Hepatocyte (in vitro differentiated cells): Measurements from ENCODE around the gene PLA2G3. TPM values are rescaled to one million over a fixed set of nuclear protein-coding genes. Genes with fewer than 3 reads are reported as not detected.

Source experiments
- DNase-seq: peaks from one replicate; pipeline ENCODE4 v3.0.0-alpha.2; 2016; ENCODE audit warnings: low spot score
- H2AFZ ChIP-seq: fragments of 200-600 bp; sonication (generic); 2 replicates; pipeline ENCODE4 v1.6.0; 2016; ENCODE audit warnings: antibody characterized with exemption, mild to moderate bottlenecking
- H3K27ac ChIP-seq: fragments of 200-600 bp; sonication (generic); 2 replicates; pipeline ENCODE4 v1.5.1; 2016; ENCODE audit warnings: mild to moderate bottlenecking
- H3K27me3 ChIP-seq: fragments of 200-600 bp; sonication (generic); 2 replicates; pipeline ENCODE4 v1.6.1; 2016
- H3K36me3 ChIP-seq: fragments of 200-600 bp; sonication (generic); replicated peaks from 2 replicates; pipeline ENCODE4 v1.5.1; 2016; ENCODE audit warnings: low read depth; ENCODE audit not compliant: insufficient read depth
- H3K4me1 ChIP-seq: fragments of 200-600 bp; sonication (generic); 2 replicates; pipeline ENCODE4 v1.5.1; 2016; ENCODE audit warnings: mild to moderate bottlenecking, moderate library complexity; ENCODE audit not compliant: insufficient read depth
- H3K4me2 ChIP-seq: fragments of 200-600 bp; sonication (generic); 2 replicates; pipeline ENCODE4 v1.6.0; 2016
- H3K4me3 ChIP-seq: fragments of 200-600 bp; sonication (generic); 2 replicates; pipeline ENCODE4 v1.5.1; 2016; ENCODE audit warnings: mild to moderate bottlenecking
- H3K79me2 ChIP-seq: fragments of 200-600 bp; sonication (generic); 2 replicates; pipeline ENCODE4 v1.6.0; 2017; ENCODE audit warnings: mild to moderate bottlenecking
- H3K9me2 ChIP-seq: fragments of 200-600 bp; sonication (generic); replicated peaks from 2 replicates; pipeline ENCODE4 v1.6.0; 2017; ENCODE audit warnings: mild to moderate bottlenecking; ENCODE audit not compliant: insufficient read depth
- H3K9me3 ChIP-seq: fragments of 200-600 bp; sonication (generic); 2 replicates; pipeline ENCODE4 v1.5.1; 2016; ENCODE audit warnings: low read depth, mild to moderate bottlenecking
- H4K20me1 ChIP-seq: fragments of 200-600 bp; sonication (generic); 2 replicates; pipeline ENCODE4 v1.6.0; 2016; ENCODE audit warnings: mild to moderate bottlenecking; ENCODE audit not compliant: insufficient read depth, poor library complexity, severe bottlenecking
- EZH2 ChIP-seq: fragments of 200-600 bp; sonication (generic); IDR thresholded peaks from 2 replicates; pipeline ENCODE4 v1.6.1; 2016; ENCODE audit warnings: antibody characterized with exemption, mild to moderate bottlenecking, borderline replicate concordance
- EZH2phosphoT487 ChIP-seq: fragments of 200-600 bp; sonication (generic); IDR thresholded peaks from one replicate; pipeline ENCODE4 v1.6.1; 2018; ENCODE audit warnings: antibody characterized with exemption, mild to moderate bottlenecking, low read depth, moderate library complexity; ENCODE audit not compliant: unreplicated experiment, severe bottlenecking
- WGBS: methylation state at CpG from one replicate; pipeline ENCODE4 v1.1.6; 2016; ENCODE audit warnings: low lambda C conversion rate; ENCODE audit errors: missing lambda C conversion rate; 5-methylcytosine and 5-hydroxymethylcytosine counted together
- polyA plus RNA-seq: library from polyadenylated mRNA; unstranded; fragments of >200 nt; fragmentation: Nextera tagmentation; extraction: Ambion mirVana; gene quantifications from 2 replicates; pipeline ENCODE4 v1.2.1, GENCODE V29; 2016
- total RNA-seq: library from RNA; depleted of rRNA; stranded (reverse); fragments of >200 nt; gene quantifications from 2 replicates; pipeline ENCODE4 v1.2.3, GENCODE V29; 2014
- TF ChIP-seq, protein P1 (sequence below): fragments of 200-600 bp; sonication (generic); IDR thresholded peaks from 2 replicates; pipeline ENCODE4 v1.5.1; 2016; ENCODE audit warnings: antibody characterized with exemption, mild to moderate bottlenecking; ENCODE audit not compliant: poor library complexity

The PLA2G3 gene
- total and polyA plus RNA-seq, 2 experiments from 2014 or later = 0.10 to 0.52 TPM

DNA sequence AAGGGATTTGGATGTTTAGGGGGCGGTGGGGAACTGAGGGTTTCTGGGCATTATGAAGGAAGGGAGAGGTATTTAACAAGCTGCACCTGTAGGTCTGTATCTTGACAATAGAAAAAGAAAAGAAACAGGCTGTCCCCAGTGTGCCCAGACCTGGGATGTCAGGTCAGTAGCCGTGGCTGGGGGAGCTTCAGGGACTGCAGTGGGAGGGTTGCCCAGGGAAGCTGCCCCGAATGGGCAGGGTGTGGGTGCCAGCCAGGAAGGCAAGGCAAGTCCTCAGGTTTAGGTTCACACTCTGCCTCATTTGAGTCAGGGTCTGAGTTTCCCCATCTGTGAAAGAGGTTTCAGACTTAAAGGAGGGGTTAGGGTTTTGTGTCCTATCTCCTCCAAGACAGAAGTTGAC, 16.0 kb downstream of the PLA2G3 start:
- no peak for DNase-seq
- WGBS = 90% methylated on average over 3 of the region's 3 CpGs
- Histone ChIP-seq H3K4me3 (no peak overlapping the region), H3K36me3 (no peaks in the 10 kb centered on the region), H3K4me1 (peaks cover 17% of the 10 kb centered on the region), H3K79me2 (no peaks in the 10 kb centered on the region), H3K27me3 (no peaks in the 10 kb centered on the region), H4K20me1 (no peaks in the 10 kb centered on the region), H2AFZ (no peak overlapping the region), H3K27ac (no peak overlapping the region), H3K9me3 (no peaks in the 10 kb centered on the region), H3K4me2 (no peak overlapping the region), H3K9me2 (no peaks in the 10 kb centered on the region)
- TF ChIP-seq, protein P1, sequence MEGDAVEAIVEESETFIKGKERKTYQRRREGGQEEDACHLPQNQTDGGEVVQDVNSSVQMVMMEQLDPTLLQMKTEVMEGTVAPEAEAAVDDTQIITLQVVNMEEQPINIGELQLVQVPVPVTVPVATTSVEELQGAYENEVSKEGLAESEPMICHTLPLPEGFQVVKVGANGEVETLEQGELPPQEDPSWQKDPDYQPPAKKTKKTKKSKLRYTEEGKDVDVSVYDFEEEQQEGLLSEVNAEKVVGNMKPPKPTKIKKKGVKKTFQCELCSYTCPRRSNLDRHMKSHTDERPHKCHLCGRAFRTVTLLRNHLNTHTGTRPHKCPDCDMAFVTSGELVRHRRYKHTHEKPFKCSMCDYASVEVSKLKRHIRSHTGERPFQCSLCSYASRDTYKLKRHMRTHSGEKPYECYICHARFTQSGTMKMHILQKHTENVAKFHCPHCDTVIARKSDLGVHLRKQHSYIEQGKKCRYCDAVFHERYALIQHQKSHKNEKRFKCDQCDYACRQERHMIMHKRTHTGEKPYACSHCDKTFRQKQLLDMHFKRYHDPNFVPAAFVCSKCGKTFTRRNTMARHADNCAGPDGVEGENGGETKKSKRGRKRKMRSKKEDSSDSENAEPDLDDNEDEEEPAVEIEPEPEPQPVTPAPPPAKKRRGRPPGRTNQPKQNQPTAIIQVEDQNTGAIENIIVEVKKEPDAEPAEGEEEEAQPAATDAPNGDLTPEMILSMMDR = no peak
- TF ChIP-seq EZH2phosphoT487 = no peak
- no peak for TF ChIP-seq EZH2

DNA sequence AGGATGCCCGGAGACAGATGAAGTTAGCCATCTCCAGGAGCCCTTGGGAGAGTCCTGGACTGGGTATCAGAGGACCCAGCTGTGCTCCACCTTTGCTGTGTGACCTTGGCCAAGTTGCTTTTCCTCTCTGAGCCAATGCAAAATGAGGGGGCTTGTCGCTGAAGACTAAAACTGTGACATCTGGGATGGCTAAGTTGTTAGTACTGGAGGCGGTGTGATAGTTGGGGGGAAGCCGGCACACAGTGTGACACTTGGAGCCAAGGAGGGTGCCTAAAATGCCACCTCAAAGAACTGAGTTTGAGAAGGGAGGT, 17.1 kb downstream of the PLA2G3 start:
- Histone ChIP-seq H3K9me2 (no peaks in the 10 kb centered on the region), H3K79me2 (no peaks in the 10 kb centered on the region), H3K36me3 (no peaks in the 10 kb centered on the region), H3K27me3 (no peaks in the 10 kb centered on the region), H2AFZ (peak overlapping the region; percentile 45), H3K4me3 (peak overlapping the region; percentile 22), H4K20me1 (no peaks in the 10 kb centered on the region), H3K9me3 (no peaks in the 10 kb centered on the region), H3K4me2 (peak overlapping the region; percentile 91), H3K4me1 (peaks cover 17% of the 10 kb centered on the region), H3K27ac (peak overlapping the region; percentile 82)
- no peak for TF ChIP-seq EZH2phosphoT487
- TF ChIP-seq, protein P1 = no peak
- TF ChIP-seq EZH2 = no peak
- 77% methylated on average over 4 of the region's 4 CpGs for WGBS
- no peak for DNase-seq

DNA sequence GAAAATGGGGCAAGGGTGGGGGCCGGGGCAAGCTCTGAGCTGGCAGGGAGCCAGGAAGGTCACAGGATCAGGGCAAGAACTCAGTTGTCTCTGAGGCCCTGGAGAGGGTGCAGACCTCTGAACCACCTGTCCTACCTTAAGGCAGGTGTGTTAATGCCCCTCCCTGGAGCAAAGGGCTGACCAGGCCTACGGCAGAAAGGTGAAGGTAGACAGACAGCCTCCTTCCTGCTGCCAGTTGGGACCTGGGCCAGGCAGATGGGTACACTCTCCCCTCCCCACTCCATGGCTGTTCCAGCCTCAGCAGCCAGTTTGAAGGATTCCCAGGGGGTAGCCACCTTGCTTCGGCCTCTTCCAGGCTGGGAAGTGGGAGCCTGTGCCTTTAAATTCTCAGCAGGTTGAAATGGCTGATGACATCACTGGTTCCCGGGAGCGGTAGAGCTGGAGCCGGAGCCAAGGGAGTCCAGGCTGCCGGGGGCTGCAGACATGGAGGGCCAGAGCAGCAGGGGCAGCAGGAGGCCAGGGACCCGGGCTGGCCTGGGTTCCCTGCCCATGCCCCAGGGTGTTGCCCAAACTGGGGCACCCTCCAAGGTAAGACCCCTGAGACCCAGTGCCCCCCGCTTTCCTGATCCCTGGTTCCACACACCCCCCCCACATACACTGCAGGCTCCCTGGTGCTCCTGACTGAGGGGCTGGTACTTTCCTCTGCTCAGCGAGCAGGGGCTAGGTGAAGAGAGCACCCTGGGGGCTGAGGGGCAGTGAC, 17.6 kb downstream of the PLA2G3 start, which contains the start of gene INPP5J:
Gene INPP5J (plus strand): TSS at position 435 of the 760 bp plus-strand sequence. CDS start 49 bp downstream, at position 484.
- Histone ChIP-seq H3K79me2 (no peaks in the 10 kb centered on the region), H3K4me2 (peak within 1 kb of the TSS; percentile 91), H4K20me1 (no peaks in the 10 kb centered on the region), H3K9me2 (no peaks in the 10 kb centered on the region), H3K4me3 (peak within 1 kb of the TSS; percentile 22), H2AFZ (peak within 1 kb of the TSS; percentile 45), H3K36me3 (no peaks in the 10 kb centered on the region), H3K4me1 (peaks cover 17% of the 10 kb centered on the region), H3K27ac (peak within 1 kb of the TSS; percentile 82), H3K27me3 (no peaks in the 10 kb centered on the region), H3K9me3 (no peaks in the 10 kb centered on the region)
- 18% methylated on average over 10 of the region's 10 CpGs for WGBS
- no peak for TF ChIP-seq EZH2
- TF ChIP-seq, protein P1 = no peak
- TF ChIP-seq EZH2phosphoT487 = no peak
- peak; percentile 82 for DNase-seq
